C4-2B (cell line): Measurements from ENCODE around the gene FOXA1.

ENCODE experiments used
- CTCF ChIP-seq: fragments of 450-650 bp; conservative IDR thresholded peaks from 2 replicates; pipeline ENCODE4 v1.5.1; 2017; ENCODE audit warnings: mild to moderate bottlenecking
- ZFX ChIP-seq: fragments of 450-650 bp; IDR thresholded peaks from 2 replicates; pipeline ENCODE4 v1.6.1; 2017

- no peak for TF ChIP-seq CTCF
- TF ChIP-seq ZFX = no peak
Measured at GRCh38 chr14:37584211-37585100, 10.6 kb downstream of the FOXA1 start.
